ENCODE results near the gene CNIH2.

CNIH2 gene

GRCh38 chr11:66321606-66322005 lies 43.6 kb downstream of the CNIH2 start:
- H3K4me3 ChIP-seq (ENCODE audit: low read depth, low read length): no peak overlapping the region
- TF ChIP-seq CTCF (IDR thresholded peaks at IDR 0.05; ENCODE audit: insufficient read depth, low read depth, low read length, missing control alignments): no peak
- DNase-seq (ENCODE audit: low read depth): no peak

- H3K4me3 ChIP-seq (ENCODE audit: low read depth, low read length): no peak overlapping the region
- DNase-seq (ENCODE audit: low read depth): no peak
- TF ChIP-seq CTCF (IDR thresholded peaks at IDR 0.05; ENCODE audit: insufficient read depth, low read depth, low read length, missing control alignments): no peak
These were observed 44.9 kb downstream of the CNIH2 start for GRCh38 chr11:66322732-66323427.

GRCh38 chr11:66323684-66324083 lies 45.7 kb downstream of the CNIH2 start:
- no peak for DNase-seq (ENCODE audit: low read depth)
- no peak overlapping the region for H3K4me3 ChIP-seq (ENCODE audit: low read depth, low read length)
- no peak for TF ChIP-seq CTCF (IDR thresholded peaks at IDR 0.05; ENCODE audit: insufficient read depth, low read depth, low read length, missing control alignments)

GRCh38 chr11:66324664-66325063 lies 46.7 kb downstream of the CNIH2 start:
- no peak for DNase-seq (ENCODE audit: low read depth)
- TF ChIP-seq CTCF (IDR thresholded peaks at IDR 0.05; ENCODE audit: insufficient read depth, low read depth, low read length, missing control alignments): no peak
- H3K4me3 ChIP-seq (ENCODE audit: low read depth, low read length): no peak overlapping the region

GRCh38 chr11:66325263-66325671 lies 47.3 kb downstream of the CNIH2 start:
- H3K4me3 ChIP-seq (ENCODE audit: low read depth, low read length): no peak overlapping the region
- TF ChIP-seq CTCF (IDR thresholded peaks at IDR 0.05; ENCODE audit: insufficient read depth, low read depth, low read length, missing control alignments): no peak
- DNase-seq (ENCODE audit: low read depth): no peak

GRCh38 chr11:66326261-66327111 lies 48.5 kb downstream of the CNIH2 start:
- TF ChIP-seq CTCF (IDR thresholded peaks at IDR 0.05; ENCODE audit: insufficient read depth, low read depth, low read length, missing control alignments): no peak
- H3K4me3 ChIP-seq (ENCODE audit: low read depth, low read length): no peak overlapping the region
- no peak for DNase-seq (ENCODE audit: low read depth)
